Hematopoietic multipotent progenitor cell treated with erythropoietin and hydrocortisone succinate and interleukin-3 and kit ligand, for 6 days (in vitro differentiated cells): ENCODE data around the gene SELENOH.
"Not testable (repeated sequence)": the region's sequence is repeated elsewhere in the genome, so short reads cannot be mapped to it uniquely, and the experiment has no call there.

Experiments used
- DNase-seq: peaks from one replicate; pipeline ENCODE4 v3.0.0-alpha.2; 2015

The SELENOH gene, protein sequence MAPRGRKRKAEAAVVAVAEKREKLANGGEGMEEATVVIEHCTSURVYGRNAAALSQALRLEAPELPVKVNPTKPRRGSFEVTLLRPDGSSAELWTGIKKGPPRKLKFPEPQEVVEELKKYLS

DNA sequence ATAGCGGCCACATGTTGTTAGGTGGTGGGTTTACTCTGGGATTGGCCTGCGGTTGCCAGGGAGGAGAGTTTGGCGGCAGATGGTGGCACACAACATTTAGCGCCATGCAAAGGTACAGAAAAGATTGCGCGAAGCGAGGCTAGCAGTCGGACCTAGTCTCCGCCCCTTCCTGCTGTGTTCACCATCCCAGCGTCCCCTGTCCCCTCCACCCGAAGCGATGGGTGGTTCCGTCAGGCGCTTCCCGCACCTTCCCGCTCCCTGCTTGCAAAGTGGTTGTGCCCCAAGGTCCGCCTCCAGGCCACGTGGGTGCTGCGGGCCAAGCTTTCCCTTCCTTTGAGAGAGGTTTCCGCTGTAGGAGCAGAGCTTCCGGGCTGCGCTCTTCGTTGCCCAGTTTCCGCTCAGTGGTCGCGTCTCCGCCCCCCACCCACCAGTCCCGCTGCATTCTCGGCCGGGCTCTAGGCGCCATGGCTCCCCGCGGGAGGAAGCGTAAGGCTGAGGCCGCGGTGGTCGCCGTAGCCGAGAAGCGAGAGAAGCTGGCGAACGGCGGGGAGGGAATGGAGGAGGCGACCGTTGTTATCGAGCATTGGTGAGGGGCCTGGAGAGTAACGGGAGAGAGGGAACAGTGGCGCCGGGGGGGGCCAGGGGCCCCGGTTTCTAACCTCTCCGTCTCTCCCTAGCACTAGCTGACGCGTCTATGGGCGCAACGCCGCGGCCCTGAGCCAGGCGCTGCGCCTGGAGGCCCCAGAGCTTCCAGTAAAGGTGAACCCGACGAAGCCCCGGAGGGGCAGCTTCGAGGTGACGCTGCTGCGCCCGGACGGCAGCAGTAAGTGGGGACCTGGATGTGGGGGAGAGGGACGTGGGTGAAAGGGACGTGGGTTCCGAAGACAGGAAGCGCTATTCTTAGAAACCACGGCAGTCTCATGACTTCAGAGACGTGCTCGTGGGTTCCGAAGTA is at the start of gene SELENOH:
Gene SELENOH (plus strand): TSS at position 360 of the 955 bp plus-strand sequence. CDS start 105 bp downstream, at position 465.
- peak; percentile 99 for DNase-seq

DNA sequence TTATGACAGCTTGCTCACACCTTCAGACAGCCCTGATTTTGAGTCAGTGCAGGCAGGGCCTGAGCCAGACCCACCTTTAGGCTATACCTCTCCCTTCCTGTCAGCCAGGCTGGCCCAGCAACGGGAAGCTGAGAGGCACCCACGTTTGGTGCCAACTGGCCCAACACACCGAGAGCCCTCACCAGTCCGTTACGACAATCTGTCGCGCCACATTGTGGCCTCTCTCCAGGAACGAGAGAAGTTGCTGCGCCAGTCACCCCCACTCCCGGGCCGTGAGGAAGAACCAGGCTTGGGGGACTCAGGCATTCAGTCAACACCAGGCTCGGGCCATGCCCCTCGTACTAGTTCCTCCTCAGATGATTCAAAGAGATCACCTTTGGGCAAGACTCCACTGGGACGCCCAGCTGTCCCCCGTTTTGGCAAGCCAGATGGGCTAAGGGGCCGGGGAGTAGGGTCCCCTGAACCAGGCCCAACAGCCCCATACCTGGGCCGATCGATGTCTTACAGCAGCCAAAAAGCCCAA is 42.4 kb upstream of the SELENOH start:
- no peak for DNase-seq

DNA sequence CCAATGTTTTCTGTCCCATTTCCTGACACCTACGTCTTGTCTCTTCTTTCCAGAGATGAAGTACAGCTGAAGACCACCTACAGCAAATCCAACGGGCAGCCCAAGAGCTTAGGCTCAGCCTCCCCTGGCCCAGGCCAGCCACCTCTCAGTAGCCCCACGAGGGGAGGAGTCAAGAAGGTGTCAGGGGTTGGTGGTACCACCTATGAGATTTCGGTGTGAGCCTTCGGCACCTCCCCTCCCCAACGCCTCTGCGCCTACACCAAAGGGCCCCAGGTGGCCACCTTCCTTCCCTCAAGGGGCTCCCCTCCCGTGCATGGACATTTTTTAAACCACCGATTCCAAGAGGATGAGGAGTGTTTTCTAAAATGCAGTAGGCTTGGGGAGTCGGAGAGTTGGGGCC is 41.5 kb upstream of the SELENOH start:
- DNase-seq = no peak

DNA sequence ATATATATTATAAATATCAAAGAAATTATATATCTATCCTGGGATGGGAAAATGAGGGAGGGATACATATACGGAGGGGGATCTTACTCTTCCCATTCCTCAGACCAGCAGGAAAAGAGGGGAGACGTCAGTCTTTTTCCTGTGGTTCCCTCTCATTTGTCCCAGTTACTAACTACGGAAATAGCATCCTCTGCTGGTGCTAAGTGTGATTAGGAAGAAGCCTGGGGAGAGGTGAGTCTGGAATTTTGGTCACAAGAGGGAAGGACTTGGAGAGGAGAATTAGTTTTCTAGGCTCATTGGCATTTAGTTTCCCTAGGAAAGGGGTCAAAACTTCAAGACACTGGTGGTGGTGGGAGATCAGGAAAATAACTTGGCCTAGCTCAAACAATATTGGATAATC is 40.9 kb upstream of the SELENOH start:
- no peak for DNase-seq

DNA sequence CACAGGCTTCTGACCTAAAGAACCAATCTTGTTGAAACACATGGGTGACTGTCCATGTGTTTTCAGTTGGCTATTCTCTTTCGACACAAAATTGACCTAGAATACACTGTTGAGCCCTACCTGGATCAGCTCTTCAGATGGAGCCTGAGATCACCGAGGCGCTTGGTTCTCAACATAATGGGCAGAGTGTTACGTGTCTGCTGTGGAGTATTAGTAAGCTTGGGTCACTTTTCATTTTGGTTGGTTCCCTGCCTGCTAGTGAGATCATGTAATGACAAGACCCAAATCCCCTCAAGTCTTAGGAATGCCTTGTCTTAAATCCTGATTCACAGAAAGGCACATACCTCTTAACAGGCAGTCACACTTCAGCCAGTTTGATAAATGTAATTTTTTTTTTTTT is 38.0 kb upstream of the SELENOH start:
- DNase-seq = no peak

DNA sequence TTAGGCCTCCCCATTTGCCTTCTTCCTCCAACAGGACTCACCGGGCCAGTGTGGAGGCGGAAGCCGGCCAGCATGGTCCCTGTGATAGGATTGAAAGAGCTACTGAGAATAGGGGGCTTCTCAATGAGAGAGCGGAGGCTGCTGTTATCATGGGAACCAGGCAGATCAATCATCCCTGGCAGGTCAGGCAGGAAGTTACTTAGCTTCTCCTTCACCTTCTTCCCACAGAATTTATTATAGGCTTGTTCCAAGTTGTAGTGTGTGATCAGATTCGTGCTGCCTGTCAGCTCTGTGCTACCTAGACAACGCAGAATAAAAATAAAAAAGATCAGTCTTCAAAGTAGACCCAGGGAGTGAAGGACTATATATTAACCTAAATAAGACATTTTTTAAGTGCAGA is 36.4 kb upstream of the SELENOH start:
- no peak for DNase-seq

DNA sequence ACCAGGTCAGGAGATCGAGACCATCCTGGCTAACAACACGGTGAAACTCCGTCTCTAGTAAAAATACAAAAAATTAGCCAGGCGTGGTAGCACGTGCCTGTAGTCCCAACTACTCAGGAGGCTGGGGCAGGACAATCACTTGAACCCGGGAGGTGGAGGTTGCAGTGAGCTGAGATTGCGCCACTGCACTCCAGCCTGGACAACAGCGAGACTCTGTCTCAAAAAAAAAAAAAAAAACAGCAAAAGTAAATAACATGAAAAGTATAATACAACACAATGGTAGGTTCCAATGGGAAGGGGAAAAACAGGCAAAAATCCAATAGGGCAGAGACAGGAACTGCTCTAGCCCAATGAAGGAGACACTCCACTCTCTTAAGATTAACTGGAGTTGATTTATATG is 35.9 kb upstream of the SELENOH start:
- DNase-seq = not testable (repeated sequence)

DNA sequence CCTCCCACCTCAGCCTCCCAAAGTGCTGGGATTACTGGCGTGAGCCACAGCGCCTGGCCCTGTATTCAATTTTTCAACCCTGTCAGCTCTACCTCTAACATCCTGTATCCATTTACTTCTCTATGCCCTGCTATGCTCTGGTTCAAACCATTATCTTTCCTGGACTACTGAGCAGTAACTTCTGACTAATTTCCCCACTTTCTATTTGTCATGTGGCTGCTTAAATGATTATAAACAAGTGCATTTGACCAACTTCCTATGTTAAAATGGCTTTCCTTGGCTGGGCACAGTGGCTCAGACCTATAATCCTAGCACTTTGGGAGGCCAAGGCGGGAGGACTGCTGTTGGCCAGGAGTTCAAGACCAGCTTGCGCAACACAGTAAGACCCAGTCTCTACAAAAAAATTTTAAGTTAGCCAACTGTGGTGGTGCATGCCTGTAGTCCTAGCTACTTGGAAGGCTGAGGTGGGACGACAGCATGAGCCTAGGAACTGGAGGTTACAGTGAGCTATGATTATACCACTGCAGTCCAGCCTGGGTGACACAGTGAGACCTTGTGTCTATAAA is 31.4 kb upstream of the SELENOH start:
- DNase-seq = no peak

DNA sequence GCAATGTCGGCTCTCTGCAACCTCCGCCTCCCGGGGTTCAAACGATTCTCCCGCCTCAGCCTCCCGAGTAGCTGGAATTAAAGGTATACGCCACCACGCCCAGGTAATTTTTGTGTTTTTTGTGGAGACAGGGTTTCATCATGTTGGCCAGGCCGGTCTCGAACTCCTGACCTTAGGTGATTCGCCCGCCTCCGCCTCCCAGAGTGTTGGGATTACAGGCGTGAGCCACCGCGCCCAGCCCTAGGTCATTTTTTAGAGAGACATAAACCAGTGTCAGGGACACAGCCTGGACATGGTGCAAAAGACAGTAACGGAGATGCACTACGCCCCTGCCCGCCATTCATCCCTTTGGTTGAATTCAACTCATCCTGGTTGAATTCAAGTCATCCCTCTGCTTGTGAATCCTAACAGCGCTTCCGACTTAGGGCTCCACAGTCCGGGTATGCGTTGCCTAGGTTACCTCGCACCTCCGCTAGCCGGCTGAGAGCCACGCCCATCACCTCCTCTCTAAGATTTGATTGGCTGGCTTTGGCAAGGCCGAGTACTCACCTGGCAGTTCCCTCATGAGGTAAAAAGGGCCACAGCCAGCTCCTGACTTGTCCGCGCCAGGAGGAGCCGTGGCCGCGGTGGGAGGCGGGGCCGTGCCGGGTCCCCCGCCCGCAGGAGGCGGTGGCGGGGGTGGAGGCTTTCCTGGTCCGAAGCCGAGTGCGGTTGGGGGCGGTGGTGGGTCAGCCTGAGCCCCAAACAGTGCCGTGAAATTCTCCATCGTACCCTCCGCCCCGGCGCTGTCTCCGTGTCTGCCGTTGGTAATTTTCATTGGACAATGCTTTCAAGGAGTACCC is 29.7 kb upstream of the SELENOH start, which contains the start of gene MED19:
Gene MED19 (minus strand): TSS at position 802 of the 842 bp plus-strand sequence. CDS start 36 bp downstream, at position 766.
- peak; percentile 91 for DNase-seq

DNA sequence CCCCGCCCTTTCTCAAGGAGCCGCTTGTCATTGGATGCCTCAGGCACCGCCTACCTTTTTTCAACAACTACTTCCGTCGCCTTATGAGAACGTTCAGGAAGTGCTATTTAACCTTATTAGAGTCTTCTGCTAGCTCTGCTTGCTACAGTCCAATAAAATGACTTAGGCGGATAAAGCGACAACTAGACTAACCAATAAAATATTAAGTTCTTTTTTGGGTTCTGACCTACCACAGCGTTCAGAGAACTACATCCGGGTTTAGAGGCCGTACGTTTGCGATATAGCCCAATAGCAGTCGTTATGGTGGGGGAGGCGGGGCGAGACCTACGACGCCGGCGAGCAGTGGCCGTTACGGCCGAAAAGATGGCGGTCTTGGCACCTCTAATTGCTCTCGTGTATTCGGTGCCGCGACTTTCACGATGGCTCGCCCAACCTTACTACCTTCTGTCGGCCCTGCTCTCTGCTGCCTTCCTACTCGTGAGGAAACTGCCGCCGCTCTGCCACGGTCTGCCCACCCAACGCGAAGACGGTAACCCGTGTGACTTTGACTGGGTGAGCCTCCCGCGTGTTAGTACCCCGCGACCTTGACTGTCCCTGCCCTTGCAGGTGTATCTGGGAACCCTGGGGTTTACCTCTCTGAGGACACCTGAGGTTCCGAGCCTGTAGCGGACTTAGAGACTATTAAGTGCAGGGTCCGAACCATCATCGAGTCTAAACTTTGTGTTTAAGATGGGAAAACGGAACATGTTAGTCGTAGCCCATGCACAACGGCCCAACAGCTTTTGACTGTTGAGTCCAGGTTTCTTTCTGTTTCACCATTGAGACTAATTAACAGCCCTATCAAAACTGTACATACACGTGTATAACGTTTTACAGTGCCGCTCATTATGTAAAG is 28.8 kb upstream of the SELENOH start, which contains the start of gene TMX2:
Gene TMX2 (plus strand): TSS at position 338 of the 895 bp plus-strand sequence. CDS start 26 bp downstream, at position 364.
- peak; percentile 100 for DNase-seq

DNA sequence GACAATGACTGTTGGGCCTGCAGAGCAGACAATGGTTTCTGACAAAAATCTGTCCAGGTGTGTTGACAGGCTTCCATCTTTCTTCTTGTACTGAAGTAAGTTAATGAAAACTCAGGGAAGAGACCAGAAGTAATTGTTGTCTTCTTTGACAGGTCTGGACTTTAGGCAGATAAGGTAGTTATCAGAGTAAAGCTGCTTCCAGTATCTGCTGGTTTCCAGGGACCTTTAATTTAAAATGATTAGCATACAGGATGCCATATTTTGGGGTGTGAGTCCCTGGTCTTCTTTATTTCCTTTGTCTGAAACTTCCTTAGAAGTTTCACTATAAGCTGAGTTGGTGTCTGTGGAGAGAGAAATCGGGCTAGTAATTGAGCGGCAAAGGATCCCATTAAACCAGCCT is 27.5 kb upstream of the SELENOH start:
- DNase-seq = peak; percentile 57

DNA sequence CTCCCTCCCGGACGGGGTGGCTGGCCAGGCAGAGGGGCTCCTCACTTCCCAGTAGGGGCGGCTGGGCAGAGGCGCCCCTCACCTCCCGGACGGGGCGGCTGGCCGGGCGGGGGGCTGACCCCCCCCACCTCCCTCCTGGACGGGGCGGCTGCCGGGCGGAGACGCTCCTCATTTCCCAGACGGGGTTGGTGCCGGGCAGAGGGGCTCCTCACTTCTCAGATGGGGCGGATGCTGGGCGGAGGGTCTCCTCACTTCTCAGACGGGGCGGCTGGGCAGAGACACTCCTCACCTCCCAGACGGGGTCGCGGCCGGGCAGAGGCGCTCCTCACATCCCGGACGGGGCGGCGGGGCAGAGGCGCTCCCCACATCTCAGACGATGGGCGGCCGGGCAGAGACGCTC is 24.6 kb upstream of the SELENOH start:
- not testable (repeated sequence) for DNase-seq

DNA sequence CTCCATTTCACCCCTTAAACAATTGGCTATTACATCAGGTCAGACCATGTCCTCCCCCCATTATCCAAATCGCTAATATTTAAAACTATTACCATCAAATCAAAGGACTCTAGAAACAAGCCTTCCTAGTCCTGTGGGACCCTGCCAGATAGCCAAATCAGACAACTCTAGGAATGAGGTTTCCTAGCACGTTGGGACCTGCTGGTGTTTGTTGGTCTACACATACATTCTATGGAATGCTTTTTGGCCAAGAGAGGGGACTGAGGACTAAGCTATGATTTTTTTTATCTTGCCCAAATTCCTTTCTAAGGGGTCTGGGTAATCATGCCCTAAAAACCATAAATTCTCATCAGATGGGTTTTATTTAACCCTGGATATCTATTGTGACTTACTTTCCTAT is 14.1 kb upstream of the SELENOH start:
- DNase-seq = no peak

DNA sequence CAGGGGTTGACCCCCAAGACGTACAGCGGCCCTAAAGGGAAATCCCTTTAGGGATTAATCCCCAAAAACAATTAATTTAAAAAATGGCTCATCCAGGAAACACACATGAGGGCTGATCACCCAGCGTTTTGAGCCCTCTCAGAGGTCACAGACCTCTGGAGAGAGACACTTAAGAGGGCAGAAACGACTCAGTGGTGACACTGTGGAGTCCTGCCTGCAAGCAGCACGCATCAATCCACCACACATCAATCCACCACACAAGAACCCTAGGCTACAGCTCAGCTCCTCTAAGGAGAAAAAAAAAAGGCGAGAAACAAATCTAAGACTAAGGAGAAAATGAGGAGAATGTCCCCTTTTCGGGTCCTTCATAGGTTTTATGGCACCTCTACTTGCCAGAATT is 12.5 kb upstream of the SELENOH start:
- DNase-seq = no peak

DNA sequence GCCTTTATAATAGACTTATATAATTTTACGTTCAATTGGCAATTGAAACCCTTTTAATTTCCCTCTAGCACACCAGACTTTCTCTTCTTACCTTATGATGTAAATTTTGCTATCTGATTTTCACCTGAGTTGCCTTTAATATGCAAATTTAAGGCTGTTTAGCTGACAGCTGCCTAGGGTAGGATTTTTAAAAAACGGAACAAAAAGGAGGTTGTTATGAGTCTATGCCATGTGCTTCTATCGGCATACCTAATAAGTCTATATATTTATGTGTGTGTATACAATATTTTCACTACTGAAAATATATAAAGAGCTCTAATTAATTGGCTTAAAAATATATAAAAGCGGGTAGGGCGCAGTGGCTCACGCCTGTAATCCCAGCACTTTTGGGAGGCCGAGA is 11.8 kb upstream of the SELENOH start:
- no peak for DNase-seq

DNA sequence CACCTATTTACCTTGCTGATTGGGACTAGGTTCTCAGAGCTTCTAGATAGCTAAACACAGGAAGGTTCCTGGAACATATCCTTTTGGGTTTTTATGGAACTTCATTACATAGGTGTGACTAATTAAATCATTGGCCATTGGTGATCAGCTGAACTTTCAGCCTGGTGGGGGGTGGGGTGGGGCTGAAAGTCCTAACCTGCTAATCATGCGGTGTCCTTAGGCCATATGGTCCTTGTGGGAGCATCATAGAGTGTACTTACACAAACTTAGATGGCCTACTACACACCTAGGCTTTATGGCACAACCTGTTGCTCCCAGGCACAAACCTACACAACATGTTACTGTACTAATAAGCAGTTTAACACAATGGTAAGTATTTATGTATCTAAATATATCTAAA is 8.6 kb upstream of the SELENOH start:
- no peak for DNase-seq

DNA sequence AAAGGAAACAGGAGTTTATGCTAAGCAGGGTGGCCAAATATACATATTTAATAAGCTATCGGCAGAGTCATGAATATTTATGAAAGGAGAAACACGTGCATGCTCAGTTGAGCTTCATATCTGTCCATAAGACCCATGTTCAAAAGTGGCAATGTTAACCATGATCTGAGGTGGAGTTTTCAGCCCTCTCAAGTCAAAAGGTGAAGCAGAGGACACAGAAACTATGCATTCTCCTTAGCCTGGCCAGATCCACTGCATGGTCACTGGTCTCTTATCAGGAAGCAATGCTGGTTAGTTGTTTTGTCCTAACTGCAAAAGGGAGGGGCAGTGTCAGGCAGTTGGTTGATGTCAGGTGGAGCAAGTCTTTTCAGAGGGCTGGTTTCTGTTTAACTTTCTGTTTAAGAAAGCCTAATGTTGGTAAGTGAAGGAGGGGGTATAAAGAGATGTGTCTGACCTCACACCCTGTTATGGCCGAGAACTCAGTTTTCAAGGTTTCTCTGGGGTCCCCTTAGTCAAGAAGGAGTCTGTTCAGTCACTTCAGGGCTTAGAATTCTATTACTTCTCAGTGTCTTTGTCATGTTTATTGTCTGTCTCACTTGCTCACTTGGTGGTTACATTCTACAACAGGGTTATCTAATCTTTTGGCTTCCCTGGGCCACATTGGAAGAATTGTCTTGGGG is 5.5 kb upstream of the SELENOH start:
- peak; percentile 81 for DNase-seq

DNA sequence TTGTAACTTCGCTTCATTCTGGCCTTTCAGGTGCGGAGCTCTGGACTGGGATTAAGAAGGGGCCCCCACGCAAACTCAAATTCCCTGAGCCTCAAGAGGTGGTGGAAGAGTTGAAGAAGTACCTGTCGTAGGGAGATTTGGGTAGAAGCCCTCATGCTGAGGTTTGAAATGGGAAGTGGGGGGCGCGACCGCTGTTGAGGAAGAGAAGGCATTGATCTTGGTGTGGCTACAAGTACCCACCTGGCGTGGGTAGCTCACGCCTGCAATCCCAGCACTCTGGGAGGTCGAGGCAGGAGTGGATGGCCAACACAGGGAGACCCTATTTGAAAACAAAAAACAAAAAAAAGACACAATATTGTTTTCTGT is 779 bp downstream of the SELENOH start:
- DNase-seq = no peak

DNA sequence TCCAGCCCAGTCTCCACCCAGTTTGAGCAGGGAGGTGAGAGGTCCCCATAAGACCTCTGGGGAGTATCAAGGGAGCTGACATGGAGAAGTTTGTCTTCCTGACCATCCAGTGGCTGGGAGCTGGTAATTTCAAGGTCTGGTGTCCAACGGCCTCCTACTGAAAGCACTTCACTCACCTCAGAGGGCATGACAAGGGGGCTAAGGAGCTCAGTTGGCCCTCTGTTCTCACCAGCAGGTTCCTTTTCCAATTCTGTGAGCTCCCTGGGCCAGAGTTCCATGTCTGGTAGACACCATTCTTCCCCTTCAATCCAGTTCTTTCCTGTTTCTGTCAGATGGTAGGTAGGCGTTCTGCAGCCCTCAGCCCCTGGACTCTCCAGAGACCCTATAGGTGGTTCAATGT is 3.1 kb downstream of the SELENOH start:
- no peak for DNase-seq

DNA sequence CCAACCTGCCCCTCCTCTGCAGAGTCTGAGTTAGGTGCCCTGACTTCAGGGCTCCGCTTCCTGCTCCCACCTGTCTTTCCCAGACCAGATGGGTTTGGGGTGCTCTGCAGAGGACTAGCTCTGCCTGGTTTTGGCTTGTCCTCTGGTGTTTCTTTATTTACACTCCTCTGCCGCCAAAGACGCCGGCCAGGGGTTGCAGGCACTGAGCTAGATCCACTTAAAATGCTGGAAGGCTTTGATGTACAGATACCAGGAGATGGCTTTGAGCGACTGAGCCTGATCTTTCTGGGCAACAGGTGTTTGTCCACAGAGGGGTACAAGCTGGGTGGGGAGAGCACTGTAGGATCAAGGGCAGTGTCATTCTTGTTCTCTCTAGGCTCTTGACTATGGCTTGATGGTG is 3.9 kb downstream of the SELENOH start:
- DNase-seq = no peak

DNA sequence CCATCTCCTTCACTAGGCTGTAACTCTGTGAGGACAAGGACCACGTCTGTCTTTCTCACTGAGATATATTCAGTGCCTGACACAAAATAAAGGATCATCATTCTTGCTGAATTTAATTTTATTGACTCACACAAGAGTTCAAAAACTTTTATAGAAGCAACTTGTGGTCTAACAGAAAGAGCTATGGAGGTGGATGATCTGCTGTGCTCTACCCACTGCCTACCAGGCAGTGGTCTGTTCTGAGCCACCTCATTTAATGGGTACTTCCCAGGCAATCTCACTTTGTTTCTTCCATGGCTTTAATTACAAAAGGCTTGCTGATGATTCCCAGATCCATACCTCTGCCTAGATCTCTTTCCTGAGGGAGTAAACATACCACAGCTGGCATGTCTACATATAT is 5.6 kb downstream of the SELENOH start:
- DNase-seq = no peak
